C4-2B (cell line): Measurements from ENCODE around the gene TRIM8.

ENCODE experiments used
- H3K27ac ChIP-seq: fragments of 450-650 bp; 2 replicates; pipeline ENCODE4 v1.5.1; 2017
- CTCF ChIP-seq: fragments of 450-650 bp; conservative IDR thresholded peaks from 2 replicates; pipeline ENCODE4 v1.5.1; 2017; ENCODE audit warnings: mild to moderate bottlenecking
- ZFX ChIP-seq: fragments of 450-650 bp; IDR thresholded peaks from 2 replicates; pipeline ENCODE4 v1.6.1; 2017

TRIM8 gene

GRCh38 chr10:102616066-102616770, 28.1 kb upstream of the TRIM8 start:
- TF ChIP-seq CTCF (no peak), ZFX (no peak)
- H3K27ac ChIP-seq, result no peak overlapping the region

GRCh38 chr10:102617041-102617440, 27.2 kb upstream of the TRIM8 start:
- TF ChIP-seq ZFX, result no peak
- TF ChIP-seq CTCF, result no peak
- H3K27ac ChIP-seq, result no peak overlapping the region

- H3K27ac ChIP-seq, result no peak overlapping the region
- no peak for TF ChIP-seq CTCF
- no peak for TF ChIP-seq ZFX
Measured at GRCh38 chr10:102617816-102618215, 26.5 kb upstream of the TRIM8 start.

- no peak for TF ChIP-seq ZFX
- no peak for TF ChIP-seq CTCF
Measured at GRCh38 chr10:102619281-102619981, 24.8 kb upstream of the TRIM8 start.

GRCh38 chr10:102620138-102620590, 24.1 kb upstream of the TRIM8 start:
- peak overlapping the region; percentile 81 for H3K27ac ChIP-seq
- TF ChIP-seq CTCF, result no peak
- no peak for TF ChIP-seq ZFX

More at GRCh38 chr10:102619281-102619981, 24.8 kb upstream of the TRIM8 start:
- H3K27ac ChIP-seq, result peak overlapping the region; percentile 81

GRCh38 chr10:102620591-102621442, 23.5 kb upstream of the TRIM8 start:
- TF ChIP-seq ZFX (no peak), CTCF (no peak)
- peak overlapping the region; percentile 81 for H3K27ac ChIP-seq
